Transverse colon (tissue), 4 donors: ENCODE results near the gene KCNH6.

Experiments used
- EP300 ChIP-seq: sonication (generic); formaldehyde crosslinking; IDR thresholded peaks from one replicate; pipeline ENCODE4 v1.6.1; 2017; ENCODE audit warnings: antibody characterized with exemption, low read depth
- POLR2A ChIP-seq: fragments of 450-650 bp; IDR thresholded peaks from one replicate; pipeline ENCODE4 v1.6.1; 2016; ENCODE audit warnings: antibody characterized with exemption, mild to moderate bottlenecking, moderate library complexity
- POLR2AphosphoS5 ChIP-seq, 3 donors: sonication (generic); formaldehyde crosslinking; IDR thresholded peaks; one replicate each; pipeline ENCODE4 v1.6.1; 2016; ENCODE audit warnings: antibody characterized with exemption in 3 of 3
- TF ChIP-seq, protein P1 (sequence below), 5 experiments: fragments of 200-600 bp in 3 of 5; fragments of 450-650 bp in 2 of 5; sonication (generic) in 3 of 5; IDR thresholded peaks; 1 replicate in 2 of 5; 2 replicates in 3 of 5; pipeline ENCODE4 v1.5.1; 2016 to 2017; ENCODE audit warnings: antibody characterized with exemption in 5 of 5, inconsistent platforms in 3 of 5, mild to moderate bottlenecking in 2 of 5, moderate library complexity in 1 of 5

DNA sequence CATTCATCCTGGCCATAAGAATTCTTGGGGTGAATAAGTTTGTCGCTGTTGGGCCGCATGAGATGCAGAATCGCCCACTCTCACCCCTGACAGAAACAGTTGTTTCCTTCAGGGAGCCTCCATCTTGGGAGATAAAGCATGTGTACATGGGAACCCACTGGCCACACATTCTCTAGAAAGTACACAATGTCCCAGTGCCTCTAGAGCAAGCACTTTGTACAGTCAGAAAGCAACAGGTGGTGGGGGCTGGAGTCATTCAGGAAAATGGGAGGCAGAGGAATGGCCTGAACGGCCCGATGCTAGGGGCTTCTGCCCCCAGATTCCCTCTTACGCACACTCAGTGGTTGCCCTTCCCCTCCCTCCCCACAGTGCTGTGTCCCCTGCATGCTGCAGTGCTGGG, 30.2 kb upstream of the KCNH6 start:
- TF ChIP-seq POLR2A = no peak
- no peak for TF ChIP-seq POLR2AphosphoS5 (IDR thresholded peaks at IDR 0.05)
- TF ChIP-seq, protein P1, sequence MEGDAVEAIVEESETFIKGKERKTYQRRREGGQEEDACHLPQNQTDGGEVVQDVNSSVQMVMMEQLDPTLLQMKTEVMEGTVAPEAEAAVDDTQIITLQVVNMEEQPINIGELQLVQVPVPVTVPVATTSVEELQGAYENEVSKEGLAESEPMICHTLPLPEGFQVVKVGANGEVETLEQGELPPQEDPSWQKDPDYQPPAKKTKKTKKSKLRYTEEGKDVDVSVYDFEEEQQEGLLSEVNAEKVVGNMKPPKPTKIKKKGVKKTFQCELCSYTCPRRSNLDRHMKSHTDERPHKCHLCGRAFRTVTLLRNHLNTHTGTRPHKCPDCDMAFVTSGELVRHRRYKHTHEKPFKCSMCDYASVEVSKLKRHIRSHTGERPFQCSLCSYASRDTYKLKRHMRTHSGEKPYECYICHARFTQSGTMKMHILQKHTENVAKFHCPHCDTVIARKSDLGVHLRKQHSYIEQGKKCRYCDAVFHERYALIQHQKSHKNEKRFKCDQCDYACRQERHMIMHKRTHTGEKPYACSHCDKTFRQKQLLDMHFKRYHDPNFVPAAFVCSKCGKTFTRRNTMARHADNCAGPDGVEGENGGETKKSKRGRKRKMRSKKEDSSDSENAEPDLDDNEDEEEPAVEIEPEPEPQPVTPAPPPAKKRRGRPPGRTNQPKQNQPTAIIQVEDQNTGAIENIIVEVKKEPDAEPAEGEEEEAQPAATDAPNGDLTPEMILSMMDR (IDR thresholded peaks at IDR 0.05) = no peak
- no peak for TF ChIP-seq EP300
